Measurements from ENCODE around the gene SLIRP. TPM values are rescaled to one million over a fixed set of nuclear protein-coding genes. Genes with fewer than 3 reads are reported as not detected.
"Not testable (repeated sequence)": the region's sequence is repeated elsewhere in the genome, so short reads cannot be mapped to it uniquely, and the experiment has no call there.

SLIRP gene
- total RNA-seq, result 90.1 TPM

DNA sequence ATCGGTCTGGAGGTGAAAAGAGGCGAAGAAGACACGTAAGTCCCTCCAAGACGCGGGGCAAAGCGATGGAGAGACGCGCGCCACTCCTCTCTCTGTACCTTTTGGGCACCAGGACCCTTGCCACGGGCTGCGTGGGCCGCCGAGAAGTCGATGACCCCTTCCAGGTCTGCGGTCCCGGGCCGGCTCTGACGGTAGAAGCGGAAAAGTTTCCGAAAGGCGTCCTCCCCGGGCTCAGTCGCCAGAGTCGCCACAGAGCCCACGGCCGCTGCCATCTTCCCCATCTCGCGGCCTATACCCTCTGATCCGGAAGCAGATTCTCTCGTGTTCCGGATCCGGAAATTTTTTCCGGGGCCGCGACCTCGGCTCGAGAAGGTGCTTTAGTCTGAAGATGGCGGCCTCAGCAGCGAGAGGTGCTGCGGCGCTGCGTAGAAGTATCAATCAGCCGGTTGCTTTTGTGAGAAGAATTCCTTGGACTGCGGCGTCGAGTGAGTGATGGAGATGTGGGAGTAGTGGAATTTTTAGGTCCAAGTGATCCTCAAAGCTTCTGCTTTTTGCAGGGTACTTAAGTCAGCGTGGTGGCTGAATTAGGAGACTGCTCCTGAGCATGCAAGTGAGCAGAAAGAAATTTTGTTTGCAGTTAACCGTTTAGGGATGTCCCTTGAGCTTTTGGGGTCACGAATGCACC is at the start of gene SLIRP, which contains the start of gene ALKBH1:
Gene SLIRP, plus strand, starts transcription at position 380 of the 685 bp plus-strand sequence. Its CDS starts 9 bp downstream, at position 389.
Gene ALKBH1, minus strand, starts transcription at position 300 of the 685 bp plus-strand sequence. Its CDS starts 19 bp downstream, at position 281.
- H3K27ac ChIP-seq, result peak within 1 kb of the TSS; percentile 59
- no peak for DNase-seq (ENCODE audit: extremely low spot score in 2 of 2)
- no peaks in the 10 kb centered on the region for H3K9me3 ChIP-seq
- peaks cover 39% of the 10 kb centered on the region for H3K4me1 ChIP-seq
- H3K36me3 ChIP-seq, result peaks cover 0 to 32% of the 10 kb centered on the region in 2 donors
- intact Hi-C loops (cut with DNase I), result no loop called here
- TF ChIP-seq, protein P1, sequence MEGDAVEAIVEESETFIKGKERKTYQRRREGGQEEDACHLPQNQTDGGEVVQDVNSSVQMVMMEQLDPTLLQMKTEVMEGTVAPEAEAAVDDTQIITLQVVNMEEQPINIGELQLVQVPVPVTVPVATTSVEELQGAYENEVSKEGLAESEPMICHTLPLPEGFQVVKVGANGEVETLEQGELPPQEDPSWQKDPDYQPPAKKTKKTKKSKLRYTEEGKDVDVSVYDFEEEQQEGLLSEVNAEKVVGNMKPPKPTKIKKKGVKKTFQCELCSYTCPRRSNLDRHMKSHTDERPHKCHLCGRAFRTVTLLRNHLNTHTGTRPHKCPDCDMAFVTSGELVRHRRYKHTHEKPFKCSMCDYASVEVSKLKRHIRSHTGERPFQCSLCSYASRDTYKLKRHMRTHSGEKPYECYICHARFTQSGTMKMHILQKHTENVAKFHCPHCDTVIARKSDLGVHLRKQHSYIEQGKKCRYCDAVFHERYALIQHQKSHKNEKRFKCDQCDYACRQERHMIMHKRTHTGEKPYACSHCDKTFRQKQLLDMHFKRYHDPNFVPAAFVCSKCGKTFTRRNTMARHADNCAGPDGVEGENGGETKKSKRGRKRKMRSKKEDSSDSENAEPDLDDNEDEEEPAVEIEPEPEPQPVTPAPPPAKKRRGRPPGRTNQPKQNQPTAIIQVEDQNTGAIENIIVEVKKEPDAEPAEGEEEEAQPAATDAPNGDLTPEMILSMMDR (IDR thresholded peaks at IDR 0.05), result no peak
- TF ChIP-seq POLR2A (IDR thresholded peaks at IDR 0.05), result peak in 1 of 2 donors; percentile 34
- peak; percentile 89 to 99 for TF ChIP-seq POLR2AphosphoS5 (IDR thresholded peaks at IDR 0.05; ENCODE audit: insufficient read depth in 1 of 2, low read depth in 1 of 2)
- no peaks in the 10 kb centered on the region for H3K27me3 ChIP-seq
- peak within 1 kb of the TSS; percentile 90 to 98 for H3K4me3 ChIP-seq

DNA sequence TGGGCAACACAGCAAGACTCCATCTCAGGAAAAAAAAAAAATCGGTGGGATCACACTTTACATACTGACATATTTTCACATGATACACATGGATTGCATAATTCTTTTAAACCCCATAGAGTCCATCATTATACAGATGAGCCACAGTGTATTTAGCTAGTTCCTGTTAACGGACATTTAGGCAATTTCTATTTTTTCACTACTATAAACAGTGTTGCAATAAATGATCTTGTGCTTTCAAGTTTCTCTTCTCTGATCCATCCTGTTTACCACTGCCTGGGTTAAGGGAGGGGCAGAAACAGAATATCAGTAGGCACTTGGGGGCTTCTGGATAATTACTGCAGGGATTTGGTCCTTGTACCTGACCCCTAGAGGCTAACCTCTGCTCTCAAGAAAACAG is 48.1 kb upstream of the SLIRP start:
- H3K27me3 ChIP-seq, result no peaks in the 10 kb centered on the region

DNA sequence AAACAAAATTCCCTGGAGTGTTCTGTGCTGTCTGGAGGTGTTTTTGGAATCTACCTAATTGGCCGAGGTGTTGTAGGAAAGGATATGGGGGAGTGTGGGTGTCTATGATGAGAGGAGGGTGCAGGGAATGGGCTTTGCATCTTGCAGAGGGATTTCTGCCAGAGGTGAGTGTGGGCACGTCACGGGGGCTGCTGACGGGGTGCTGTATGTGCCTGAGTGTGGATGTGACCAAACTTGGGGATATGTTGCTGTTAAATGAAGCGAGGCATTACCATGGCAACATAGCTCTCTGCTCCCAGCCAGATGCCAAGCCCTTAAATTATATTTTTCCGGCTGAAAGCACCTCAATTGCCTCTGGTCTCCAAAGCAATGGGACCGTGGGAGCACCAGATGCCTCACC is 47.1 kb upstream of the SLIRP start:
- Histone ChIP-seq H3K36me3 (no peaks in the 10 kb centered on the region), H3K27ac (no peak overlapping the region), H3K4me3 (no peak overlapping the region), H3K27me3 (no peaks in the 10 kb centered on the region), H3K9me3 (no peaks in the 10 kb centered on the region), H3K4me1 (no peaks in the 10 kb centered on the region)
- TF ChIP-seq POLR2A (IDR thresholded peaks at IDR 0.05), result no peak
- TF ChIP-seq, protein P1 (IDR thresholded peaks at IDR 0.05), result no peak
- TF ChIP-seq POLR2AphosphoS5 (IDR thresholded peaks at IDR 0.05; ENCODE audit: insufficient read depth in 1 of 2, low read depth in 1 of 2), result no peak
- intact Hi-C loops (cut with DNase I), result no loop called here
- no peak for DNase-seq (ENCODE audit: extremely low spot score in 2 of 2)

More for the DNA sequence above, 48.1 kb upstream of the SLIRP start:
- intact Hi-C loops (cut with DNase I), result no loop called here
- TF ChIP-seq POLR2A (IDR thresholded peaks at IDR 0.05) (no peak), POLR2AphosphoS5 (IDR thresholded peaks at IDR 0.05; ENCODE audit: insufficient read depth in 1 of 2, low read depth in 1 of 2) (no peak)
- TF ChIP-seq, protein P1 (IDR thresholded peaks at IDR 0.05), result no peak
- DNase-seq (ENCODE audit: extremely low spot score in 2 of 2), result no peak
- Histone ChIP-seq H3K4me1 (no peaks in the 10 kb centered on the region), H3K4me3 (no peak overlapping the region), H3K36me3 (no peaks in the 10 kb centered on the region), H3K9me3 (no peaks in the 10 kb centered on the region), H3K27ac (no peak overlapping the region)

- H3K9me3 ChIP-seq; intact Hi-C loops (cut with DNase I); H3K4me3 ChIP-seq; DNase-seq (ENCODE audit: extremely low spot score in 2 of 2); H3K4me1 ChIP-seq; H3K27me3 ChIP-seq; H3K36me3 ChIP-seq; H3K27ac ChIP-seq: not testable (repeated sequence)
Measured at GRCh38 chr14:77661562-77661961, 46.3 kb upstream of the SLIRP start.

GRCh38 chr14:77663293-77663692 is 44.6 kb upstream of the SLIRP start:
- TF ChIP-seq POLR2A (IDR thresholded peaks at IDR 0.05) (no peak), POLR2AphosphoS5 (IDR thresholded peaks at IDR 0.05; ENCODE audit: insufficient read depth in 1 of 2, low read depth in 1 of 2) (peak in 1 of 2 donors; percentile 68)

GRCh38 chr14:77667331-77667730 is 40.6 kb upstream of the SLIRP start:
- Histone ChIP-seq H3K9me3 (no peaks in the 10 kb centered on the region), H3K4me1 (no peaks in the 10 kb centered on the region), H3K27me3 (no peaks in the 10 kb centered on the region), H3K4me3 (no peak overlapping the region), H3K36me3 (peaks cover 0 to 4% of the 10 kb centered on the region in 2 donors), H3K27ac (no peak overlapping the region)
- intact Hi-C loops (cut with DNase I), result no loop called here
- TF ChIP-seq, protein P1 (IDR thresholded peaks at IDR 0.05), result no peak
- TF ChIP-seq POLR2A (IDR thresholded peaks at IDR 0.05), result no peak
- TF ChIP-seq POLR2AphosphoS5 (IDR thresholded peaks at IDR 0.05; ENCODE audit: insufficient read depth in 1 of 2, low read depth in 1 of 2), result no peak
- no peak for DNase-seq (ENCODE audit: extremely low spot score in 2 of 2)

More at GRCh38 chr14:77663293-77663692, 44.6 kb upstream of the SLIRP start:
- H3K9me3 ChIP-seq, result no peaks in the 10 kb centered on the region
- H3K4me1 ChIP-seq, result no peaks in the 10 kb centered on the region
- DNase-seq (ENCODE audit: extremely low spot score in 2 of 2), result no peak
- intact Hi-C loops (cut with DNase I), result no loop called here
- no peaks in the 10 kb centered on the region for H3K27me3 ChIP-seq
- H3K27ac ChIP-seq, result no peak overlapping the region
- H3K36me3 ChIP-seq, result no peaks in the 10 kb centered on the region
- H3K4me3 ChIP-seq, result no peak overlapping the region
